Small intestine (tissue), 7 donors: Measurements from ENCODE around the gene RBFOX1. TPM values are rescaled to one million over a fixed set of nuclear protein-coding genes. Genes with fewer than 3 reads are reported as not detected.

Source experiments
- DNase-seq, 2 donors: peaks; one replicate each; pipeline versions ENCODE4 v3.0.0 to v3.0.0-alpha.2; 2013
- FAIRE-seq: peaks from 2 replicates; lab custom pipeline; 2012; peaks lifted over from hg19 to GRCh38; lab: Jason Lieb, UNC
- H3K27ac ChIP-seq, 3 donors: one replicate each; pipeline ENCODE4 v1.5.1; 2013; ENCODE audit warnings: low read length in 2 of 3, mild to moderate bottlenecking in 2 of 3, control low read depth in 1 of 3, inconsistent platforms in 1 of 3, low read depth in 1 of 3, moderate library complexity in 1 of 3
- H3K27me3 ChIP-seq, 3 donors: one replicate each; pipeline ENCODE4 v1.6.1; 2013; ENCODE audit warnings: low read length in 3 of 3, inconsistent platforms in 1 of 3; ENCODE audit not compliant: control insufficient read depth in 3 of 3, insufficient read depth in 3 of 3
- H3K36me3 ChIP-seq, 3 donors: one replicate each; pipeline ENCODE4 v1.6.1; 2013; ENCODE audit warnings: low read length in 3 of 3, inconsistent platforms in 1 of 3, low read depth in 1 of 3, mild to moderate bottlenecking in 1 of 3, moderate library complexity in 1 of 3; ENCODE audit not compliant: control insufficient read depth in 3 of 3, insufficient read depth in 2 of 3
- H3K4me1 ChIP-seq, 3 donors: one replicate each; pipeline ENCODE4 v1.6.1; 2013; ENCODE audit warnings: low read length in 2 of 3, inconsistent platforms in 1 of 3, low read depth in 1 of 3, mild to moderate bottlenecking in 1 of 3, moderate library complexity in 1 of 3; ENCODE audit not compliant: control insufficient read depth in 3 of 3, insufficient read depth in 2 of 3
- H3K4me3 ChIP-seq, 3 donors: one replicate each; pipeline ENCODE4 v1.5.1; 2013; ENCODE audit warnings: low read length in 3 of 3, control low read depth in 1 of 3, inconsistent platforms in 1 of 3, low read depth in 1 of 3, mild to moderate bottlenecking in 1 of 3, moderate library complexity in 1 of 3
- H3K9me3 ChIP-seq, 2 donors: one replicate each; pipeline ENCODE4 v1.6.1; 2013; ENCODE audit warnings: low read depth in 1 of 2, low read length in 1 of 2; ENCODE audit not compliant: control insufficient read depth in 2 of 2, insufficient read depth in 1 of 2
- WGBS, 3 donors: extraction: QIAGEN DNeasy Blood & Tissue Kit; methylation state at CpG; one replicate each; pipeline ENCODE4 v1.1.7; 2013; 5-methylcytosine and 5-hydroxymethylcytosine counted together
- polyA plus RNA-seq, 4 donors: library from polyadenylated mRNA; stranded (reverse) in 3 of 4; unstranded in 1 of 4; fragments of 200-250 nt in 3 of 4; fragments of 120-200 nt in 1 of 4; gene quantifications; one replicate each; pipeline versions ENCODE4 v1.2.1 to v1.2.3, GENCODE V29; 2013
- donor health status: healthy with polysubstance abuse.
- donor health status: control.
- donor health status: control.
- donor health status: Bipolar disorder and iron deficiency.
- donor health status: healthy.

Gene RBFOX1
- polyA plus RNA-seq, 4 donors = 0.30 to 0.87 (median 0.54) TPM; not detected in 1

DNA sequence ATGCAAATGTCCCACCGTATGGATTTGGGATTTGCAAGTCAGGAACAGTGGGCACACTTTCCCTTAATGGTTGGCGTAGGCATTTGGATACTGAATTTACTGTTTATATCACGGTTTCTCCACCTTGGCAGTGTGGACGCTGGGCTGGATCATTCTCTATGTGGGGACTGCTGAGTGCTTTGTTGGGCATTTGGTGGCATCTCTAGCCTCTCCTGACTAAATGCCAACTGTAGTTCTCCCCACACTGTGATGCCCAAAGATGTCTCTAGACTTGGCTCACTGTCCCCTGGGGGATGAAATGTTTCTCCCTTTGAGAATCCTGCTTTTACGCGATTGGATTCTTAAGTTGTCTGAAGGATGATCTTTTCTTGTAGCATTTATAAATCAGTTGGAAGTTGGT is 49.0 kb downstream of the RBFOX1 start:
- Histone ChIP-seq H3K36me3 (no peaks in the 10 kb centered on the region), H3K27me3 (no peaks in the 10 kb centered on the region), H3K4me1 (no peaks in the 10 kb centered on the region), H3K9me3 (no peaks in the 10 kb centered on the region), H3K27ac (no peak overlapping the region), H3K4me3 (no peak overlapping the region)
- no peak for FAIRE-seq
- WGBS, 3 donors = 83 to 86% (median 86%) methylated on average over 6 of the region's 6 CpGs
- no peak for DNase-seq

DNA sequence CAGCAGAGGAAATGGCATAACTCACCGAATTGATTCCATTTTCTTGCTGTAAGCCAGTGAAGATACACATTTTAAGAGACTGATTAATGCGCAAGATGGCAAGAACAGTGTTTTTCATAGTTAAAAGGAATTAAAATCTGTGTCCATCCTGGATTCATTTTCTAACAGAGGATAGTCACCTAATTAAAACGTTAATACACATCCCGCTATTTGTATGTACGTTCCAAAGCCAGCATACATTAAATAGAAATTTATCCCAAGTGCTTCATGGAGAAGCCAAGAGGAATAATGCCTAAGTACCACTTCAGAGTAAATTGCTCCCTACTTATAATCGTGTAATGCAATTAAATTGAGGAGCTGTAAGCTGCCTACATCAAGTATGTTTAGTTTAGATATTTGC is 49.9 kb downstream of the RBFOX1 start:
- H3K4me1 ChIP-seq = no peaks in the 10 kb centered on the region
- no peak overlapping the region for H3K27ac ChIP-seq
- no peaks in the 10 kb centered on the region for H3K27me3 ChIP-seq
- H3K36me3 ChIP-seq = no peaks in the 10 kb centered on the region
- H3K9me3 ChIP-seq = no peaks in the 10 kb centered on the region
- no peak overlapping the region for H3K4me3 ChIP-seq
- FAIRE-seq (no peak), DNase-seq (no peak)
- WGBS, 3 donors = 76 to 77% (median 76%) methylated on average over 6 of the region's 6 CpGs

DNA sequence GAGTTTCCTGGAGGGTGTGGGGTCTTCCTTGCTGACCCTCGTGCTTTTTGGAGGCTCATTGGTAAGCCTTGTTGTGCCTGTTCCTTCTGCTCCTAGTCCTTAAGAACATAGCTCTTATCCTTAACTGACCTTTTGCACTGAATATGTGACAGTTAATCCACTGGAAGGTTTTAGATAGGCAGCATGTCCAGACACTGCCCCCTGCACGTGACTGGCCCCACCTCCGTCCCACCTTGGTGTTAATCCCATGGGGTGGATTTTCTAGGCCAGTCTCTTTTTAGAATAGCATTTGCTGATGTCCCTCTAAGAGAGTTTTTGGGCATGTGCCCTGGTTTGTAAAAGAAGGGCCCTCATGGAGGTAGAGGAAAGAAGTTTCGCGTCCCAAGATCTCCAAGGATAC is 58.3 kb downstream of the RBFOX1 start:
- DNase-seq = no peak
- Histone ChIP-seq H3K4me3 (no peak overlapping the region), H3K36me3 (no peaks in the 10 kb centered on the region), H3K9me3 (no peaks in the 10 kb centered on the region), H3K27ac (no peak overlapping the region), H3K27me3 (no peaks in the 10 kb centered on the region), H3K4me1 (no peaks in the 10 kb centered on the region)
- FAIRE-seq = no peak
- WGBS, 3 donors = 63 to 78% (median 75%) methylated on average over 5 of the region's 5 CpGs

DNA sequence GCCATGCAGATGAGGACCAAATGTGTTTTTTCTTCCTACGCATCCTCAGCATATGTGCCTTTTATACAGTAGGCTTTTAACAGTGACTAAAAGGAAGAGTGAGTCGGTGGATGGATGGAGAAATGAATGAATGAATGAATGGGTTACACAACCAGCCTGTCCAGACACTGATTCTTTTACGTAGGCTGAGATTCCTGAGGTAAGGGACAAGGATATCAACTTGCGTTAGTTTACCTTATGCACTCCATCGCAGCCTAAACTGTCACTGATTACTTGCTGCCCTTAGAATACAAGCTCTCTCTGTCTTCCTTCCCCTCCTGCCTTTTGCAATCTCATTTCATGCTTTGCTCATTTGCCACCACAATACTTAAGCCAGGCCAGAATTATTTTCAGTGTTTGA is 59.0 kb downstream of the RBFOX1 start:
- DNase-seq (no peak), FAIRE-seq (no peak)
- Histone ChIP-seq H3K4me1 (no peaks in the 10 kb centered on the region), H3K36me3 (no peaks in the 10 kb centered on the region), H3K27ac (no peak overlapping the region), H3K4me3 (no peak overlapping the region), H3K9me3 (no peaks in the 10 kb centered on the region), H3K27me3 (no peaks in the 10 kb centered on the region)
- 70 to 75% (median 72%) methylated on average over 5 of the region's 5 CpGs for WGBS, 3 donors

DNA sequence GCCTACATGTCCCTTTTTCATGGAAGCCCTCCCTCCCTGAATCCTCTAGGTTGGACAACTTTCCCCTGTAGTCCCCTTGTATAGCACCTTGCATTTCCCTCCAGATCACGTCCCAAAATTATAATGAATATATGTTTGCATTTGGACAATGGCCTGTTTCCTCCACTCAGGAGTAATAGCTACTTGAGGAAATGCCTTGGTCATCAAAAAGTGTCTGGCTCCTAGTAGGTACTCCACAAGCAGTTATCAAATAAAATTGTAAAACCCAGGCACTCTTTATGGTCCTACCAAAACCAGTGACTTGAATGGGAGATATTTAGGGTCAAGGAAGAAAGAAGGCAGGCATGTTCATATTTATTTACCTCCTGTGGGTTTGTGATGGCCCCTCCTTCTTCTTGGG is 59.6 kb downstream of the RBFOX1 start:
- FAIRE-seq = no peak
- H3K27me3 ChIP-seq = no peaks in the 10 kb centered on the region
- no peaks in the 10 kb centered on the region for H3K9me3 ChIP-seq
- WGBS, 3 donors = 48 to 66% (median 58%) methylated on average over 1 of the region's 1 CpG
- no peak for DNase-seq
- H3K4me1 ChIP-seq = no peaks in the 10 kb centered on the region
- H3K4me3 ChIP-seq = no peak overlapping the region
- H3K36me3 ChIP-seq = no peaks in the 10 kb centered on the region
- no peak overlapping the region for H3K27ac ChIP-seq

DNA sequence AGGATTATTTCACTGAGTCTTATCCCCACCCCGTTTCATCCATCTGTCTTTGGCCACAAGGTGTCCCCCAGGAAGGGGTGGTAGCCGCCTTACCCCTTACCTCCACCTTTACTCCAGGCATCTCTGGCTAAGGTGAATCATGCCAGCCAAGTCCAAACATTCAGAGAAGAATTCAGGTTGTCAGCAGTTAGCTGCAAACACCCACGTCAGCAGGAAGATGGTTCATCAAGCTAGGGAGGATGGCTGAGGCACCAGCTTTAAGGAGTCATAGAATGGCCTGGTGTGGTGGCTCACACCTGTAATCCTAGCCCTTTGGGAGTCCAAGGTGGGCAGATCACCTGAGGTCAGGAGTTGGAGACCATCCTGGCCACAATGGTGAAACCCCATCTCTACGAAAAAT is 61.0 kb downstream of the RBFOX1 start:
- 88 to 95% (median 92%) methylated on average over 4 of the region's 4 CpGs for WGBS, 3 donors
- no peak overlapping the region for H3K4me3 ChIP-seq
- no peak for FAIRE-seq

DNA sequence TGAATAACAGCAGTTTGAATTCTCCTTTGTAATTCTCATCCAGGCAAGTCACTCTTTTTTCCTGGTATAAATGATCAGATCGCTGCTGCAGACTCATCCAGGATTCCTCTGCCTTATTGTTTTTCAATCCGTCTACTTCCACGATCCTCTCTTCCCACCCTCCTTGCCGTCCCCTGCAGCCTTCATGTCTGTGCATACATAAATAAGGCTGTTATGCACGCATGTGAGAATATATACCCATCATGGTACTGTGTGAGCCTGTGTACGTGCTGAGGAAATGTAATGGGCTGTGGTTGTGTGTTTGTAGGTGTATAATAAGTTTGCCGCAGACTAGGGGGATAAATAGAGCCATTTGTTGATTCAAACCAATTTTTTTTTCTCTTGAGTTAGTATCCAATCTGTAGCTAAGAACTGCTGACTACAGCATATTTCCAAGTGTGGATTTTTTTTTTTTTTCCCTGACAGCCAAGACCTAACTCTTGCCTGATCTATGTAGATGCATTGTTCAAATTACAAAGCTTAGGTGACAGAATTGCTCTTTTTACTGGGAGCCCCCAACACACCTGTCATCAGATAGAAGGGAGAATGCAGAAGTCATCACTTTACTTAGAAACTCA is 62.2 kb downstream of the RBFOX1 start:
- H3K27ac ChIP-seq = no peak overlapping the region
- no peak overlapping the region for H3K4me3 ChIP-seq
- 69 to 84% (median 75%) methylated on average over 7 of the region's 7 CpGs for WGBS, 3 donors
- H3K4me1 ChIP-seq = no peaks in the 10 kb centered on the region
- no peak for DNase-seq
- FAIRE-seq = no peak
- no peaks in the 10 kb centered on the region for H3K36me3 ChIP-seq
- H3K27me3 ChIP-seq = no peaks in the 10 kb centered on the region
- no peaks in the 10 kb centered on the region for H3K9me3 ChIP-seq

More for the DNA sequence above, 61.0 kb downstream of the RBFOX1 start:
- no peaks in the 10 kb centered on the region for H3K27me3 ChIP-seq
- H3K27ac ChIP-seq = no peak overlapping the region
- H3K4me1 ChIP-seq = no peaks in the 10 kb centered on the region
- no peaks in the 10 kb centered on the region for H3K9me3 ChIP-seq
- no peaks in the 10 kb centered on the region for H3K36me3 ChIP-seq
- DNase-seq = no peak

DNA sequence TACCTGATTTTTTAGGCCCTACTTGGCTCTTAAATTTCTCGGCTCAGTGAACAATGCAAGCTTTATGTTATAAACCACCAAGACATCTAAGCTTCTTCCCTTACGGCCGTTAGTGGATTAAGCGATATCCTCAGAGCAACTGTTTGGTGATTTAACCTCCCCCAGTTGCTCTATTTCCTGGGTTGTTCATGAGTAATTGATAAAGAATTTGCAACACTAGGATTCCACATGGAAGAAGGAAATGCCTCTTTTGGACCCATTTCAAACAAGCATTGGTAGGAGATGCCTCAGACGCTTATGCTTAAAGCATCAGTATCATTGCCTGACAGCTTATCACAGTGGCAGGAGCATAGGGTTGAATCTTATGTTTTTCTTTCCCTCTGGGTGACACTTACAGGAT is 65.3 kb downstream of the RBFOX1 start:
- H3K27ac ChIP-seq = no peak overlapping the region
- FAIRE-seq (no peak), DNase-seq (no peak)
- no peaks in the 10 kb centered on the region for H3K4me1 ChIP-seq
- no peaks in the 10 kb centered on the region for H3K36me3 ChIP-seq
- 66 to 80% (median 75%) methylated on average over 5 of the region's 5 CpGs for WGBS, 3 donors
- H3K9me3 ChIP-seq = no peaks in the 10 kb centered on the region
- no peaks in the 10 kb centered on the region for H3K27me3 ChIP-seq
- H3K4me3 ChIP-seq = no peak overlapping the region

DNA sequence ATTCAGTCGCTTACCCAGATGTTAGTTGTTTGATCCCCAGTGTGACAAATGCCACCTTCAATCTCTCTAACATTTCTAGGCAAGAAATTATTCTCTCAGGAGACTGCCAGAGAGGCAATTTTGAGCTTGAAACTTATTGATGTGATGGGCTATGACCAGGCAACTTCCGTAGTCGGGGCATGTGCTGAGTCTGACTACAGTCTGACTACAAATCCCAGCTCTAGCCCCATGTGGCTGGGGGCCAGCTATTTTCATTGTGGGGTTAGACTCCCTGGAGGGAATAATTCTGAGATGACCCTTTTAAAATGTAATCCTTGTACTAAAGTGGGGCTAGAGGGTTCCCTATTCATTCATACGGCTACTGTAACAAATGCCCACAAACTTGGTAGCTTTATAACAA is 65.9 kb downstream of the RBFOX1 start:
- no peak for FAIRE-seq
- Histone ChIP-seq H3K9me3 (no peaks in the 10 kb centered on the region), H3K27ac (no peak overlapping the region), H3K4me1 (no peaks in the 10 kb centered on the region), H3K4me3 (no peak overlapping the region), H3K36me3 (no peaks in the 10 kb centered on the region), H3K27me3 (no peaks in the 10 kb centered on the region)
- no peak for DNase-seq
- WGBS, 3 donors = 93 to 94% (median 94%) methylated on average over 4 of the region's 4 CpGs
